ENCODE results near the gene ZNF784. TPM values are rescaled to one million over a fixed set of nuclear protein-coding genes. Genes with fewer than 3 reads are reported as not detected.

ZNF784 gene
- total and polyA plus RNA-seq, 4 donors = 0.79 to 6.0 (median 3.8) TPM

DNA sequence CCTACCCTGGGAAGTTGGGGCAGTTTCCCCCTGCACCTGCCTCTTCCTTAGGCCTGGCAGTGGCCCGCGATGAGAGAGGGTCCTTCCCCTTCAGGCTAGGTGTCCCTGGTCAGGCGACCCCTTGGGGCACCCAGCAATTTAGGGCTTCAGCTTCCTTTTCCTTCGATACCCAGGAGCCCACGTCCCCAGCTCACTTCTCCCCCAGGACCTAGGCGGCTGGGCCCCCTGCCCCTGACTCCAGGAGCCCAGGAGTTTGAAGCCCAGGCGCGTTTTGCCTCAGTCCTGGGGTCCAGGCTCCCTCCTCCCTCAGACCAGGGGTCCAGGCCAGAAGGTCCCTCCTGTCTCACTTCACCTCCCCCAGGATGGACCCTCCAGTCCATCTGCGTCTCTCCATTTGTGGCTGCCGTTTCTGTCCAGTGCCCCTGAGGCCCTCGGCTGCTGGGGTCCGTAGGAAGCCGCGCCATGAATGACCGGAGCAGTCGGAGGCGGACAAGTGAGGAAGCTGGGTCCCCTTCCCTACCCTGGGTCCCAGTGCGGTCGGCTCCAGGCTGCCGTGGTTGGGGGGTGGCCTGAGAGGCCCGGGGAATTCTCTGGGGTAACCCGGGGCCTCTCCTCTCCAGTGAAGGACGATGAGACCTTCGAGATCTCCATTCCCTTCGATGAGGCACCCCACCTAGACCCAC lies 24.4 kb upstream of the ZNF784 start:
- H3K4me1 ChIP-seq (ENCODE audit: control insufficient read depth in 4 of 4, insufficient read depth in 4 of 4, low read length in 3 of 4) = peaks cover 13 to 42% (median 32%) of the 10 kb centered on the region in 4 donors

DNA sequence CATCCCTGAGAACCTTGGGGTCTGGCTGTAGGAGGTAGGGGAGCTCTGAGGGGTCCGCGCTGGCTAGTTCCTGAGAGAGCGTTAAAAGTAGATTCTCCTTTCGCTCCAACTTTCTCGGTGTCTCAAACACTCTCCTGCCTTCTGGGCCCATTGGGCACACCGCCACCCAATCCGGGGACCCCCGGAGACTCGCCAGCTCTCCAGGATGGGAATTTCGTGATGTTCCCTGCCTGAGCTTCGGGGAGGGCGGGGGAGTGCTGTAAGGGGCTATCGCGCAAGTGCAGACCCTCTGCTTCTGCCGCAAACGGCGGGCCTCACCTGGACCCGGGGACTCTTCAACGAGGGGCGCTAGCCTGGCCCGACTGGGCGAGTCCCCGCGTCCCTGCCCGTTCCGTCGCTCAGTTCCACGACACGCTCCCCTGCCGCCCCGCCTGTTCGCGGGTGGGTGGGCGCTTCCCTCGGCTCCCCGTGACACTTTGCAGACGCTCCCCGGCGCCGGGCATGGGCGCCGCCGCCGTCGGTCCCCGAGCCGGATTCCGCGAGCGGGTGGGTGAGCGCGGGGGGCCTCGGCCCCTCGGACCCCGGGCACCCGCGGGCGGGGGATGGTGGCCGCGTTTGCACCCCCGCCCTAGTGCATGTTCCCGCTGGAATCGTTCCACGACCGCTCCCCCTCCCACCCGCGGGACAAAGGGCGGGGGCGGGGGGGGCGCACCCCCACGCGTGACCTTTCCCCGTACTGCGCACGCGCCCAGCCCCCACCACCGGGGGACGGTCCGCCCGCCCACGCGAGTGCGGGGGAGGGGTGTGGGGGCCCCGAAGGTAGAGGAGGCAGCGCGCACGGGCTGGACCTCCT lies 23.6 kb upstream of the ZNF784 start, which contains the start of gene CCDC106:
TSS of gene CCDC106 (plus strand) at position 481 of the 853 bp plus-strand sequence. CDS start 835 bp downstream, outside the sequence.
- WGBS = 2% methylated on average over 87 of the region's 87 CpGs
- TF ChIP-seq TAF1 (conservative IDR thresholded peaks at IDR 0.05) (no peak), YY1 (IDR thresholded peaks at IDR 0.05) (peak; percentile 44), CTCF (IDR thresholded peaks at IDR 0.05; ENCODE audit: low read depth, low read length, missing input control) (no peak), JUND (IDR thresholded peaks at IDR 0.05) (no peak), NR2F2 (IDR thresholded peaks at IDR 0.05) (no peak), EGR1 (IDR thresholded peaks at IDR 0.05; ENCODE audit: low read depth in 2 of 2) (peak in 1 of 2 donors; percentile 77)
- peak within 1 kb of the TSS; percentile 71 to 87 for H3K9ac ChIP-seq (ENCODE audit: low read depth in 1 of 2, low read length in 2 of 2)
- DNase-seq (ENCODE audit: low spot score) = peak; percentile 70
- H3K27me3 ChIP-seq (ENCODE audit: control insufficient read depth in 4 of 4, insufficient read depth in 4 of 4, low read length in 3 of 4) = no peaks in the 10 kb centered on the region
- H3K36me3 ChIP-seq (ENCODE audit: control insufficient read depth in 4 of 4, insufficient read depth in 3 of 4, low read depth in 1 of 4, low read length in 3 of 4) = peaks cover 0 to 9% (median under 1%) of the 10 kb centered on the region in 4 donors
- H3K9me3 ChIP-seq (ENCODE audit: control insufficient read depth in 4 of 4, low read length in 3 of 4) = no peaks in the 10 kb centered on the region
- peaks cover 15 to 44% (median 36%) of the 10 kb centered on the region in 4 donors for H3K4me1 ChIP-seq (ENCODE audit: control insufficient read depth in 4 of 4, insufficient read depth in 4 of 4, low read length in 3 of 4)
- H3K27ac ChIP-seq (ENCODE audit: low read depth in 1 of 2, low read length in 2 of 2) = peak within 1 kb of the TSS; percentile 75 to 86
- peak within 1 kb of the TSS; percentile 66 to 89 (median 86) for H3K4me3 ChIP-seq (ENCODE audit: low read depth in 1 of 3, low read length in 3 of 3)

More for the DNA sequence above, 24.4 kb upstream of the ZNF784 start:
- TF ChIP-seq REST (IDR thresholded peaks at IDR 0.05) = no peak
- TF ChIP-seq RAD21 (IDR thresholded peaks at IDR 0.05) = no peak
- no peak for TF ChIP-seq FOXA2 (IDR thresholded peaks at IDR 0.05)
- TF ChIP-seq SP1 (IDR thresholded peaks at IDR 0.05) = no peak
- TF ChIP-seq TAF1 (conservative IDR thresholded peaks at IDR 0.05) = no peak
- no peak for TF ChIP-seq CTCF (IDR thresholded peaks at IDR 0.05; ENCODE audit: low read depth, low read length, missing input control)
- TF ChIP-seq HNF4G (IDR thresholded peaks at IDR 0.05) = no peak
- TF ChIP-seq RXRA (IDR thresholded peaks at IDR 0.05) = no peak
- TF ChIP-seq EGR1 (IDR thresholded peaks at IDR 0.05; ENCODE audit: low read depth in 2 of 2) = no peak
- TF ChIP-seq YY1 (IDR thresholded peaks at IDR 0.05) = no peak
- no peak for DNase-seq (ENCODE audit: low spot score)
- H3K27ac ChIP-seq (ENCODE audit: low read depth in 1 of 2, low read length in 2 of 2) = peak overlapping the region; percentile 75 to 86
- no peaks in the 10 kb centered on the region for H3K9me3 ChIP-seq (ENCODE audit: control insufficient read depth in 4 of 4, low read length in 3 of 4)
- peaks cover 0 to 9% (median under 1%) of the 10 kb centered on the region in 4 donors for H3K36me3 ChIP-seq (ENCODE audit: control insufficient read depth in 4 of 4, insufficient read depth in 3 of 4, low read depth in 1 of 4, low read length in 3 of 4)
- H3K9ac ChIP-seq (ENCODE audit: low read depth in 1 of 2, low read length in 2 of 2) = peak overlapping the region; percentile 31 to 71
- peak overlapping the region; percentile 66 to 89 (median 86) for H3K4me3 ChIP-seq (ENCODE audit: low read depth in 1 of 3, low read length in 3 of 3)
- 57% methylated on average over 25 of the region's 25 CpGs for WGBS
- H3K27me3 ChIP-seq (ENCODE audit: control insufficient read depth in 4 of 4, insufficient read depth in 4 of 4, low read length in 3 of 4) = no peaks in the 10 kb centered on the region
